GM18511 (cell line): ENCODE data around the gene GKN1.

Experiments
- ATAC-seq: cut with Tn5 transposase; IDR thresholded peaks from one replicate; pipeline ENCODE4 v1.9.1; 2021; ENCODE audit warnings: mild to moderate bottlenecking, moderate library complexity; ENCODE audit not compliant: unreplicated experiment

The GKN1 gene

DNA sequence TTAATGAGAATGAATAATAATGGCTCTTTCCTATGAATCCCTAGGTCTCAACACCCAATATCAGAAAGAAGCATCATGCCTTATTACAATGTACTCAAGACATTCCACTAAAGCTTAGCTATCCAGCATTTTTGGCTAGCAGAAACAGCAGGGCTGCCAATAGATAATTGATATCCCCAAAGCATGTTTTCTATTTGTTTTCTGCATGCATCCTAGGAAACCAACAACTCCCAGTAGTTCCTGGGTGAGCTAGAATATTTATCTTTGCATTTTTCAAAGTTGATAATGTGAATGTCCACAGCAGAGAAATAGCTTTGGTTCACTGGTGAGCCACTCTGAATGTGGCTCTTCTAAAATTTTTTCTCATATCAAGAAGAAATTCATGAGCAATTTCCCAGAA lies 32.7 kb downstream of the GKN1 start:
- ATAC-seq = no peak

DNA sequence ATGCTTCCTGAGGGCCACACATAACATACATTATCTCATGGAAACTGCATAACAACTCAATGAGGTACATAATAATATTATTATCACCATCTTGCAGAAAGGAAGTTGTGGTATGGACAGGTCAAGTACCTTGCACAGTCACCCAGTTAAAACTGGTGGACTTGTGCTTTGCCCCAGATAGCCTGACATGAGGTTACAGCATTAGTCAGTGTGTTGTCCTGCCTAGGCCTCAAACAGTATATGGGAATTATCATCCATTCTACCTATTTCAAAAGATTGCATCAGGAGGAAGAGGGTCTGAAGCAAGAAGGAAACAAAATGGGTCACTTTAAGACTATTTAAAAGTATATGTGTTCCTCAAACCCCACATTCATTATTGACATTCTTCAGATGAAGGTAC lies 33.2 kb downstream of the GKN1 start:
- ATAC-seq = no peak

DNA sequence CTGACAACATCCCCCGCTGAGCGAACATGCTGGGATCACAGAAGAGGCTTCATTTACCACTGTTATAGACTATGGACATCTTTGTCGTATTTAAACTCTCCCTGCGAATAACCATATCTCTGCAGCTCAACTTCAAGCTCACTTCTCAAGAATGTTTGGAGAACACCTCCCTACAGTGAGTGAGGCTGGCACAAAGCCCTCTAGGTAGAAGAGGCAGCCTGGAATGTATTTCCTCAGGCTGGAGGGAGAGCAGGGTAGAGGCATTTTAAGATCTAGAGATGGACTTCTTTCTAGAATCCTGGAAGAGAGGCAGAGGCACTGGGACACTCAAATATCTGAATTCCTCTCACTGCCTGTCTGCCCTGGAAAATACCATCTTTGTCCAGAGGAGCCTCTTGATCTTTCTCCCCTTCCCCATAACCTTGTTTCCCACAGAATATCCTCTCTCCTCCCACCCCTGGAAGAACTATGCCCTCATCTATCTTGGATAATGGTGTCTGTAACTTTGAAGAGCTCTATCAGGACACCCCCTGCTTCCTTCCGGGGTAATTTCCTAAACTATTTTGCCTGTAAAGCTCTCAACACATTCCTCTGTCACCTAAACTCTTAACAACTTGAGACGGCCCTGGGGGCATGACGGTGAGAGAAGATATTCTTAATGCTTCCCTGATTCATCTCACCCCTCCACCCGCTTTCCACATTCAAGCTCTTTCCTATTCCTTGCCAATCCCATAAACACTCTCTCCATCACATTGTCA lies 36.2 kb downstream of the GKN1 start:
- ATAC-seq = no peak

DNA sequence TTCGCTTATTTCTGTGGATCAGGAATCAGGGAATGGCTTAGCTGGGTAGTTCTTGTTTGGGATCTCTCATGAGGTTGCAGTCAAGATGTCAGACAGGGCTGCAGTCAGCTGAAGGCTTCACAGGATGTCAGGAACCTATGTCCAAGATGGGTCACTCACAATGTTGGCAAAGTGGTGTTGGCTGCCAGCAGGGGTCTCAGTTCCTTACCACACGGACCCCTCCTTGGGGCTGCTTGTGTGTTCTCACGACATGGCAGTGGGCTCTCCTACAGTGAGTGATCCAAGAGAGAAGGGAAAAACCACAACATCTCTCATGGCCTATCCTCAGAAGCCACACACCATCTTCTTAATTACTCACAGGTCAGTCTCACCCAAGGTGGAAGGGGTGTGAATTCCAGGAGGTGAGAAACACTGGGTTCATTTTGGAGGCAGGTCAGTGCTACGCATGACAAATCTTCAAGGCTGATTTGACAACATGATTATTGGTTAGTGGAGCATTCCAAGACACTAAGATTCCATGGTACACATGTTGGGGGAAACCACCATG lies 37.2 kb downstream of the GKN1 start:
- ATAC-seq = no peak

DNA sequence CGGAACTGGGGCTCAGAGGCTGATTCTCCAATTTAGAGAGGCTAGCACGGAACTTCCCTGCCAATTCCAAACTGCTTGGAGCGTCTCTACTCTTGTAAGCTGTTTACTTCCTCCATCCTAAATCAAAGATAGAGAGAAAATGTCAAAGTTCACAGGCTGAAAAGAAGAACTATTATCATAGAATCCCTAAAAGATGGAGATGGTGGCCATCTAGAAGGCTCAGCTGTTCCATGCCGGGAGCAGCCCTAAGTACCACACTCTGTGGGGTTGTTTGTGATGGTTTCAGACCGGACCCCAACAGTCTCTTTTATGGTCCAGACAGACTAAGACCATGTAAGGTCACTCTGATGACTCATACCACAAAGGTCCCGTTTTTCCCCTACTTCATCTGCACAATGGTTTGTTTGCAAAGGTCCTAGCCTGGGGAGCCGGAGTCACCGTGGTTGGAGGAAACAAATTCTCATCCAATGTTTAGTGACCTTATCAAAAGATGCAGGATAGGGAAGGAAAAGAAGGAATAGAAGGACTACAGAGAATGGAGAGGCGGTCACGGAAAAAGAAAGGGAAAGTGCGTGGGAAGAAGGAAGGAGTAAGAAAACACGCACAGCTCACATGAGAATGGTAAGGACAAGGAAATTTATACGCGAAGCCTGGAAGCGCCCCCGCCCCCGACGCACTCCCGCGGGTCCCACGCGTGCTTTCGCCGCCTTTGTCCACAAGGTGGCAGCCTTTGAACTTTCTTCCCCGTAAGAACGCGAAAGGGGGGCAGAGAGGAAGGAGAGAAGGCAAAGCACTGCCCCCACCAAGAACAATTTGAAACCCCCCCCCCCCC lies 38.1 kb downstream of the GKN1 start:
- peak; percentile 56 for ATAC-seq

DNA sequence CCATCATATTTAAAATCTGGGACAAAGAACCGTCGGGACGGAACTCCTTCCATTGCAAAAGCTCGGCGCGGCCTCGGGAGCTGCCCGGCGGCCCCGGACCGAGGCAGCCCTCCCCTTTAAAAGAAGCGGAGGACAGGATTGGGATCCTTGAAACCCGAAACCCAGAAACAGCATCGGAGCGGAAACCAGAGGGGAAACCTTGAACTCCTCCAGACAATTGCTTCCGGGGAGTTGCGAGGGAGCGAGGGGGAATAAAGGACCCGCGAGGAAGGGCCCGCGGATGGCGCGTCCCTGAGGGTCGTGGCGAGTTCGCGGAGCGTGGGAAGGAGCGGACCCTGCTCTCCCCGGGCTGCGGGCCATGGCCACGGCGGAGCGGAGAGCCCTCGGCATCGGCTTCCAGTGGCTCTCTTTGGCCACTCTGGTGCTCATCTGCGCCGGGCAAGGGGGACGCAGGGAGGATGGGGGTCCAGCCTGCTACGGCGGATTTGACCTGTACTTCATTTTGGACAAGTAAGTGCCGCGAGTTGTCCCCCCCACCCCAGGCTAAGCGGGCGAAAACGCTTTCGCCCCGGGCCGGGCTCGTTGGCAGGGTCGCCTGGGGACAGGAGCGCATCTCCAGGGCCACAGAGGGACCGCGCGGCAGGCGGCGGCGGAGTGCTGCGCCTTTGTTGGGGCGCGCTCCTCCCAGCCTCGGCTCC lies 38.9 kb downstream of the GKN1 start, which contains the start of gene ANTXR1:
ANTXR1 (plus strand) TSS at position 38 of the 698 bp plus-strand sequence; CDS start at position 359, 321 bp downstream.
- ATAC-seq = no peak

DNA sequence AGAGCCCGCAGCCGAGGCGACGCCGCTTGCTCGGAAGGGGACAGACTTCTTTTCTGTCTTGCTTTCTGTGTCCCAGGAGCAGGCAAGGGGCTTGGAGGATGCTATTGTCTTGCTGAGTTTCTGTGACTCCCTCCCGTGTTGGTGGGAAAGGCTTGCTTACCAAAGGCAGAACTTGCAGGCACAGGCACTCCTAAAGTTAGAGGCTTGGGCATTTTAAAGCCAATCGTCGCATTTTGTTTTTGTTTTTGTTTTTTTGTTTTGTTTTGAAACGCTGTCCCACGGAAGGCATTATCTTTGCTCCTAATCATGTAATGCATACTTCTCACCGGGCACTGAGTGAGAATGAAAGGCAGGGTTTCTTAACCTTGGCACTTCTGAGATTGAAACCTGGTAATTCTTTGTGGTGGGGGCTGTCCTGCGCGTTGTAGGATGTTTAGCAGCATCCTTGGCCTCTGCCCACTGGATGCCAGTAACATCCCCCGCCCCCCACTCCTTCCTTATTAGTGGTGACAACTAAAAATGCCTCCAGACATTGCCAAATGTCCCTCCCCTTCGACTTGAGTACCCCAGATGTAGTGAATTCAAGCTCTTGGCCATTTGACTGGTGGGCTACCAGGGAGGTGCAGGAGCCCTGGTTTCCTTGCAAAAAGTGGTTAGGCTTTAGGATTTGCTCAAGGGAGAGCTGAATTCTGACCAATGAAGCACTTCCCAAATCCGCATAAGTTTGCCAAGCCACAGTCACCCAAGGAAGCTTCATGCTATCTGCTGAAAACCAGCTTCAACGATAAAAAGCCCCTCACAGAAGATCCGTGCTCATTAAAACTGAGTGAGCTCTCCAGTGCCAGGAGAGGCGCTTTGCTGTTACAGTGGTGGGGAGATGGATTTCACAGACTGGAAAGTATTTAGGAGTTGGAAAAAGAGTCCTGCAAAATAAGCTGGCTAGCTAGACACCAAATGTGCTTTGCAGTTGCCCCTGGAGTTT lies 39.7 kb downstream of the GKN1 start:
- ATAC-seq = no peak

DNA sequence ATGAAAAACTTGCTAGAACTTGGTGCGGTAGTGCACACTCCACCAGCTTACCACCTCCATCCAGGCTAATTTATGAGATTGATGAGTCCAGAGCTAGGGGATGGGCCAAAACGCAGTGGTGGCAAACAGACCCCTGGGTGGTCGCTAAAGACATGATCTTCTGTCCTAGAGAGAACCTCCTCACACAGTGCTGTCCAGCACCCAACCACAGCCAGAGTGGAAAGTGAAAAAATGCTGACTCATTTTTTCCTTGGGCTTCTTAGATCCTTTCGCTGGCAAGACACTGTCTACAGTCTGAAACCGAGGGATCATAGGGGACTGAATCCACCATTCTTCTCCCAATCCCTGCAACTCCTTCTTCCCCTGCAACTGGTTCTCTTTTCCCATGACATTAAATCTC lies 42.6 kb downstream of the GKN1 start:
- ATAC-seq = no peak

DNA sequence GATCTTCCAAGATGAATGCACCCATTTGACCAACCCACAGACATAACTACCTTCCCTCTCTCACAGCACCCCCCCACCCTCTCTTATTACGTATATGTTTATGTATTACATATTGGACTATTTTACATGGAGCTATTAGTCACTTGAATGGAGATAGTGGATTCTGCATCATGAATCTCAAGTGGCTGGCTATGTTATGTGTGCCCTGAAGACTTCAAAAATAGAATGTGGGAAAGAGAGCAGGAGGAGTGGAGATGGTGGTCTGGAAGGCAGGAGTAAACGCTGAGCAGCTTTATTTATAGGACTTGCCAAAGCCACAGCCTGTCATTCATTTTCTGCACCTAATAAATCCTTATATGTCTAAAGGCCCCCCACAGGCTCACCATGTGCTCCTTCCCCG lies 43.4 kb downstream of the GKN1 start:
- ATAC-seq = no peak

DNA sequence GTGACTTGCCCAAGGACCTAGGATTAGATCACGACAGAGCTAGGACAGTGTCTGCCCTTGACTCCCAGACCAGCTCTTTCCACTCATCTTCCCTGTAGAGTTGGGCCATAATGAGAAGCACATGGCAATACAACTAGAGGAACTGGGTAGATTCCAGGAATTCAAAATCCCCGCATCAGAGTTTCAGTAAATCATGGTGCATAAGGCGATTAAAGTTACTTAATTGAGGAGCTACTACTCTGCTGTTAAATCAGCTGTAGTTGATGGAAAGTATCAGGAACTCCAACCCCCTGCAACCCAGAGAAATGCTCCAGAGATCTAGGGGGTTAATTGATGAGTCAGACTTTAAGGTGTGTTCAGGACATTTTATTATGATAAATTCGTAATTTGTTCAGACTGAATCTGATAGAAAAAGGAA lies 44.3 kb downstream of the GKN1 start:
- no peak for ATAC-seq

DNA sequence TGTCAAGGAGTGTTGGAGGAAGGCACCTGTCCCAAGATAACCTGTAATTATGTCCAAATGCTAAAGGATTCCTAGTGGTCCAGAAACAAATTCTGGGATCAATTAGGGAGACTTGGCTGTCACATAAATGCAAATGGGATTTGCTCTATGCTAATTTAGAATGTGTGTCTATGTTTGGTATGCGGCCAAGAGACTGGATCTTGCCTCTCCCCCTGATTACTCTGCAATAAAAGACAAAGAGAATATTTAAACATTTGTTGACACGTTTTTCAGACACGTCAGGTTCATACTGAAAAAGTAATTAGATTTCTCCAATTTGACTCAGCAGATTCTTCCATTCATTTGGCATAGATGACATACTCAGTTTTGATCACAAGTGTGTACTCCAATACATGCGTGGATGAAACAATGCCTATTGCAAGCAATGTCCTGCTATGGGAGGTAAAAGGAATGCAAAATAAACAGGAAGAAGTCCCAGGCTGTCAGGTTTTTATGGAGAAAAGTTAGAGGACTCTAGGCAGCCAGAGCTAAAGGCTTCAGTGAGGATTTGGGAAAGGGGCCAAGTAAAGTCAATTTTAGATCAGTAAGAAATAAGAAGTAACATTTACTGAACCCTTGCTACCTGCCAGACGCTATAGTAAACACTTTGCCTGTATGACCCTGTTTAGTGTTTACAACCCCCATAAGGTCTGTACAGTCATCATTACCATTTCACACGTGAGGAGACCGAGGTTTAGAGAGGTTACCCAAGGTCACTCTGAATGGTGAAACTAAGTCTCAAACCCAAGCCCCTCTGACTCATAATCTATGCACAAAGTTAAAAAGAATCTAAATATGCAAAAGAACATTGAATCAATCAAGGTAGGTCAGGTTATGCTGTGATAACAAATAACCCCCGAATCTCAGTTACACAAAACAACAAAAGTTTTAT lies 46.3 kb downstream of the GKN1 start:
- no peak for ATAC-seq

DNA sequence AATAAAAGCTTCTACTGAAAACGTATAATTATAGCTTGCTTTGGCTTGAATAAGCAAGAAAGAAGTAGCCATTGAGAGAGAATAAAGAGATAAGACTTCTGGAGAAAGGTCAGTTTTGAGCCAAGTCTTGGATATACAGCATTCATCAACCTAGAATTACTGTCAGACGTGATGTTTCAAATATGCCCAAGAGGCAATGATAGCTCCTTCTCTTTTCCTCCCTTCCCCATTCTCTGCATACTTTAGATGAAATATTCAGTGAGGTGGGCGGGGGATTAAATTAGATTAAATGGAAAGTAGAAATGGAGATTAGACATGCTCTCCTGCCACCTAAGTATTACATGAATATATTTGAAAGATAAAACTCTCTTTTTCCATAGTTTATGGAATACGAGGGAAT lies 47.3 kb downstream of the GKN1 start:
- ATAC-seq = no peak

DNA sequence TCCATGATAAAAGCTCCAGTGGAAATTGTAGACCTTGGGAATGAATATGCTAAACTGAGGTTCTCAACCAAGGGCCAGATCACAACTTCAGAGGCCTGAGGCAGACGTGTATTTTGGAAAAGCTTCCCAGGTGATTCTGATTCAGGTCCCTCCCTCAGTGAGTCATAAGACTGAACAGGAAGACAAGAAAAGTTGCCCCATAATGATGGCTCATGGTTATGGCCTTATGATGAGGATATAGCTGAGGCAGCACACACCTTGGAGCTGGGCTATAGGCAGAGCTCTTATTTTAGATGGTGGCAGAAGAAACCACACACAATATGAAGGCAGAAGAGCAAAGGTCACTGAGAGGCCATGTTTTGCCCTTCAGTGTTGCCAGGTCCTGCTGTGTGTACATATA lies 48.1 kb downstream of the GKN1 start:
- ATAC-seq = no peak

DNA sequence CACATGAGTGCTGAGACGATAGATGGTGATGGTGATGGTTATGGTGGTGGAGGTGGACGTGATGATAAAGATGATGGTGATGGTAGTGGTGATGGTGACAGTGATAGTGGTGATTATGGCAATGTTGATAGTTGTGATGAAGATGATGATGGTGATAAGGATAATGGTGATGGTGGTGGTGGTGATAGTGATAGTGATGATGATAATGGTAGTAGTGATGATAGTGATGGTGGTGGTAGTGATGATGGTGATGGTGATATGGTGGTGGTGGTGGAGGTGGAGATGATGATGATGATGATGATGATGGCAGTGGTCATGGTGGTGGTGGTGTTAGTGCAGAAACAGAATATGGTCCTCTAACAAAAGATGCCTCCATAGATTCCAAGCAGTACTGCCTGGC lies 48.8 kb downstream of the GKN1 start:
- no peak for ATAC-seq

DNA sequence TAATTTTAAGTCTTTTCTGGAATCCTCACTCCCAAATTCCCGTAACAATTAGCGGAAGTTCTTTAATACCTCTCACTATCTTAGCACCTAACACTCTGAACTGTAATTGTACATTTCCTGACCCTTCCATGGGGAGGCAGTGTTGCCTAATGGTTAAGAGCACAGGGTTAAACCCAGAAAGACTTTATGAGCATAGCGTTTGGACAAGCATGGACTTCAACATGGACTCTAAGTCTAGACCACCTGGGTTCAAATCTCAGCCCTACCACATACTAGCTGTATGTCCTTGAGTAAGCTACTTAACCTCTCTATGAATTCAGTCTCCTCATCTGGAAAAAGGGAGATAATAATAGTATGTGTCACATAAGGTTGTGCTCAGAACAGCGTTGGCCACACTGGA lies 51.6 kb downstream of the GKN1 start:
- no peak for ATAC-seq

DNA sequence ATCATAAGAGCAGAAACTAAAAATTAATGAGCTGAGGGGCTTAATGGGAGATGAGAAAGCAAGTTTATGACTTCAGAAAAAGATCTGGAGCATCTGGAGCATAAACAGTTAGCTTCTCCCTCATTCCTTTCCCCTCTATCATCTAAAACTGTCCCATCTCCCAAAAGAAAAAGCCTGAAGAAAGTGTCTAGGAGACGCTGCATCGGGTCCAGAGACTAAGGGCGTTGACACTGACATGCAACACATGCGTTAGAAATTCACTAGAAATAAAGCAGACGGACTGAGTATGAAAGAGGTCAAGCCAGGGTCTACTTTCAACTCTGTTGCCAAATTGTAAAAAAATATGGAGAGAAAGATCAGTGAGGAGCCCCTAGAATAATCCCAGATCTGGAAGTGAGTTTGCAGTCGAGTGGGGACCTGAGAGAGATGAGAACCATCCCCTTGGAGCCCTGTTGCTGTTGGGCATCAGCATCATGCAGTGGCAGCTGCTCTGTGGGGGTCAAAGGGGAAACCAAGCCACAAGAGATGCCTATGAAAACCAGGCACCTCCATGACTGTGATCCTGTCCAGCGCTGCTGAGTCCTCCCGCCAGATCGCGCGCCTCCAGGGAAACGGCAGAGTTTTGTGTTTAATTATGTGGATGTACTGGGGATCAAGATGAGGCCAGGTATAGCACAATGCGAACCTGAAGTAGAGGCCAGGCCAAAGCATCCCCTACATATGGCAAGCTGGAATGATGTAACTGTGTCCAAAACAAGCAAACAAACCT lies 52.4 kb downstream of the GKN1 start:
- no peak for ATAC-seq
